Measurements from ENCODE around the gene ZFP36.

The ZFP36 gene

GRCh38 chr19:39415111-39416046 is 8.7 kb downstream of the ZFP36 start:
- no peak for DNase-seq (ENCODE audit: insufficient read length, low spot score)

DNA sequence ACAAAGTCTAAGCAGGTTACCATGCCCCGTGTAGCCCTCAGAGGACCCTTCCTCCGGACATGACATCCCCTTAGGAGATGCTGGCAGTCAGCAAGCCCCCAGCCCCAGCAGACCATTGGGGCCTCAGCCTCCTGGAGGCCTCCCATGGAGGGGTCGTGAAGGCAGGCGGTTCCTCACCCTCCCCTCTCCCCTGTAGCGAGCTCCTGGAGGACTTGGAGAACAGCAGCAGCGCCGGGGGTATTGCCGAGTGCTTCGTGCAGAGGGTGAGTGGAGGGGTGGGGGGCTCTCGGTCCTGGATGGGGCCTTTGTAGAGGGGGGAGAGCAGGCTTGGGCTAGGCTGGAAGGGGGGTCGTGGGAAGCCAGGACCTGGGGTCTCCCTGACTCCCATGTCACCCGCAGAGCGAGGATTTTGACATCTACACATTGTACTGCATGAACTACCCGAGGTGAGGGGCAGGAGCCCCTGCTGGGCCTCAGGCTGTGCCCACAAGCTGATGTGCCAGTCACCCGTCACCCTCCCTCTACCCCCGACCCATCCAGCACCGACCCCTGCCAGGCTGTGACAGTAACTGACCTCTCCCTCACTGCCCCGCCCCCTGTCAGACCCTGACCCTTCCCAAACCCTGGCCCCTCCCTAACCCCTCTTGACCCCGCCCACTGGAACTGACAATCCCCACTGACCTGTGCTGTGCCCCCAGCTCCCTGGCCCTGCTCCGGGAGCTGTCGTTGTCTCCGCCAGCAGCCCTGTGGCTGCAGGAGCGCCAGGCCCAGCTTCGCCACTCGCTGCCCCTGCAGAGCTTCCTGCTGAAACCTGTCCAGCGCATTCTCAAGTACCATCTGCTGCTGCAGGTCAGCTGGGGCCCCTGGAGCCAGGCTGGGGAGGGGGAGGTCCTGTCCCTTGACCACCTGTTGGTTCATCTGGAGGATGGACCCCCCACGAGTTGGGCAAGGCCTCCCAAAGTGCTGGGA is 9.8 kb downstream of the ZFP36 start:
- DNase-seq (ENCODE audit: insufficient read length, low spot score), result no peak

More at GRCh38 chr19:39415111-39416046, 8.7 kb downstream of the ZFP36 start:
- no peak for FAIRE-seq

GRCh38 chr19:39417463-39418181 is 11.0 kb downstream of the ZFP36 start:
- DNase-seq (ENCODE audit: insufficient read length, low spot score), result no peak
- no peak for FAIRE-seq

More for the DNA sequence above, 9.8 kb downstream of the ZFP36 start:
- FAIRE-seq, result no peak

- DNase-seq (ENCODE audit: insufficient read length, low spot score) (no peak), FAIRE-seq (no peak)
Observed at GRCh38 chr19:39419003-39419402, 12.4 kb downstream of the ZFP36 start.

DNA sequence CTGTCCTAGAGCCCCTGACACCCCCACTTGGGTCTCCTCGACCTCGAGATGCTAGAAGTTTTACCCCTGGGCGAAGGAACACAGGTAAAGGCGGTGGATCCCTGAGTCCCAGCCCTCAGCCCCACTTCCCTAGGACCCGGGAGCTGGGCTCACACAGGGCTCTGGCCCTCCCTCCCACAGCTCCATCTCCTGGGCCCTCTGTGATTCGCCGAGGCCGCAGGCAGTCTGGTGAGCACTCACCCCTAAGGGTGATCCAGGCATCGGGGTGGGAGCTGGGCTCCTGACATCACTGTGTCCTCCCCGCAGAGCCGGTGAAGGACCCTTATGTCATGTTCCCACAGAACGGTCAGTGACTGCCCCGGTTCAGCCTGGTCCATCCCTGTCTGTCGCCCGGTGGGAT is 14.1 kb downstream of the ZFP36 start:
- FAIRE-seq (no peak), DNase-seq (ENCODE audit: insufficient read length, low spot score) (no peak)

DNA sequence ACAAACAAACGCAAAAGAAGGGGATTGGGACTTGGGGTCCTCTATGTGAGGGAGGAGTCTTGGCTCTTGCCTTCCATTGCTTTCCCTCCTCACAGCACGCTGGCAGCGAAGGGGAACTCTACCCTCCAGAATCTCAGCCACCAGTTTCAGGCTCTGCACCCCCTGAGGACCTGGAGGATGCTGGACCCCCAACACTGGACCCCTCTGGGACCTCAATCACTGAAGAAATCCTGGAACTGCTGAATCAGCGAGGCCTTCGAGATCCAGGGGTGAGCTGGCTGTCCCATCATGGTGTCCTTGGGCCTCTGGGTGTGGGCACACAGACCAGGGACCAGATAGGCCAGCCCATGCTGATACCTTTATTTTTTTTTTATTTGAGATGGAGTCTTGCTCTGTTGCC is 15.4 kb downstream of the ZFP36 start:
- no peak for FAIRE-seq
- DNase-seq (ENCODE audit: insufficient read length, low spot score), result no peak

DNA sequence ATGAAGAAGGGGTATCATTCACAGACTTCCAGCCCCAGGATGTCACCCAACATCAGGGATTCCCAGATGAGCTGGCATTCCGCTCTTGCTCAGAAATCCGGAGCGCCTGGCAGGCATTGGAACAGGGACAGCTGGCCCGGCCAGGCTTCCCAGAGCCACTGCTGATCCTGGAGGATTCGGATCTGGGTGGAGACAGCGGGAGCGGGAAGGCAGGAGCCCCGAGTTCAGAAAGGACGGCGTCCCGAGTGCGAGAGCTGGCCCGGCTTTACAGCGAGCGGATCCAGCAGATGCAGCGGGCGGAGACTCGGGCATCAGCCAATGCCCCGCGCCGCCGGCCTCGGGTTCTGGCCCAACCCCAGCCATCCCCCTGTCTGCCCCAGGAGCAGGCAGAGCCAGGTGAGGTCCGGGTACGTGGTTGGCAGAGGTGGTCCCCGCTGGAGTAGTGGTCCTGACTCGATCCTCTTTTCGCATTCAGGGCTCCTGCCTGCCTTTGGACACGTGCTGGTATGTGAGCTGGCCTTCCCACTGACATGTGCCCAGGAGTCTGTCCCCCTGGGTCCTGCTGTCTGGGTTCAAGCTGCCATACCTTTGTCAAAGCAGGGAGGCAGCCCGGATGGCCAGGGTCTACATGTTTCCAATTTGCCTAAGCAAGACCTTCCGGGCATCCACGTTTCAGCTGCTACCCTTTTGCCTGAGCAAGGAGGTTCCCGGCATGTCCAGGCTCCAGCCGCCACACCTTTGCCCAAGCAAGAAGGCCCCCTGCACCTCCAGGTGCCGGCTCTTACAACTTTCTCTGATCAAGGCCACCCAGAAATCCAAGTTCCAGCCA is 16.8 kb downstream of the ZFP36 start:
- FAIRE-seq, result no peak
- no peak for DNase-seq (ENCODE audit: insufficient read length, low spot score)

GRCh38 chr19:39424934-39425333 is 18.3 kb downstream of the ZFP36 start:
- FAIRE-seq, result no peak
- DNase-seq (ENCODE audit: insufficient read length, low spot score), result no peak

DNA sequence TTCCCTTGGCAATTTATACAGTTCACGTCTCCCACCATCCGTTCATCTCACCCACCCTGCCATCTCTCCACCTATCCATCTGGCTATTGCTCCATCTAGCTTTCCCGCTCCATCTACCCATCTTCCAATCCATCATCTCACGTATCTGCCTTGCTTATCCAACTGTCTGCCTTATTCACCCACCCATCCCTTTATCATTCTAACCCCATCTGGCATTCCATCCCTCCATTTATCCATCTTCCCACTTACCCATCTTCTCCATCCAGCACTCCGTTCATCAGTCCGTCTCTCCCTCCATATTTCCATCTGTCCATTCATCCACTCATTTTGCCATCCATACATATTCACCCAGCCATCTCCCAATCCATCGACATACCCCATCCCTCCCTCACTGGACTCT is 19.1 kb downstream of the ZFP36 start:
- no peak for FAIRE-seq

DNA sequence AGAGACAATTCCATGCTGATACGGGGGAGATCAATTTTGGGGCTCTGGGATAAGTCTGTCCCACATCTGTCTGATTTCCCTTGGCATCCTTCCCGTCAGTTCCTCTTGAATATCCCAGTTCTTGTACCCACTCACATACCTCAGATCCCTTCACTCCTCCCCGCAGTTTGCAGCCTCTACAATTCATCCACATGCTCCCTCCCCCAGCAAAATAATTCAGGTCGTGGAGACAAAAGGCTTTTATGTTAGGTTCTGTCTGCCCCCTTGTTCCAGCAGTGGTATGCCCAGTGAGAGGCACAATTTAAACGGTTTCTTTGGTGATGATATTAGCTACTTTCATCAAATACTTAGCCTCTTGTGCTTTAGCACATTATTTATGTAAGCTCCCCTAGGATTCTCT is 19.5 kb downstream of the ZFP36 start:
- DNase-seq (ENCODE audit: insufficient read length, low spot score), result no peak

More for the DNA sequence above, 19.1 kb downstream of the ZFP36 start:
- no peak for DNase-seq (ENCODE audit: insufficient read length, low spot score)

DNA sequence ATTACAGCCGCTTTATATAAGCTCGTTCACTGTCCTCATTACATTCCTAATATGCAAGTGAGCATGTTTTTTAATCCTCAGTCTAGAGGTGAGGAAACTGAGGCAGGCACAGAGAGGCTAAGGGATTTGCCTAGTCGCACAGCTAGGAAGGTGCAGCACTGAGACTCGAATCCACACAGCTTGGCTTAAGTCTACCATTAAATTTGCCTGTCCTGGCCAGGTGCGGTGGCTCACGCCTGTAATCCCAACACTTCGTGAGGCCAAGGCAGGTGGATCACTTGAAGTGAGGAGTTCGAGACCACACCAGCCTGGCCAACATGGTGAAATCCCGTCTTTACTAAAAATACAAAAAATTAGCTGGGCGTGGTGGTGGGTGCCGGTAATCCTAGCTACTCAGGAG is 21.1 kb downstream of the ZFP36 start:
- no peak for DNase-seq (ENCODE audit: insufficient read length, low spot score)
- no peak for FAIRE-seq

More for the DNA sequence above, 19.5 kb downstream of the ZFP36 start:
- FAIRE-seq, result no peak

DNA sequence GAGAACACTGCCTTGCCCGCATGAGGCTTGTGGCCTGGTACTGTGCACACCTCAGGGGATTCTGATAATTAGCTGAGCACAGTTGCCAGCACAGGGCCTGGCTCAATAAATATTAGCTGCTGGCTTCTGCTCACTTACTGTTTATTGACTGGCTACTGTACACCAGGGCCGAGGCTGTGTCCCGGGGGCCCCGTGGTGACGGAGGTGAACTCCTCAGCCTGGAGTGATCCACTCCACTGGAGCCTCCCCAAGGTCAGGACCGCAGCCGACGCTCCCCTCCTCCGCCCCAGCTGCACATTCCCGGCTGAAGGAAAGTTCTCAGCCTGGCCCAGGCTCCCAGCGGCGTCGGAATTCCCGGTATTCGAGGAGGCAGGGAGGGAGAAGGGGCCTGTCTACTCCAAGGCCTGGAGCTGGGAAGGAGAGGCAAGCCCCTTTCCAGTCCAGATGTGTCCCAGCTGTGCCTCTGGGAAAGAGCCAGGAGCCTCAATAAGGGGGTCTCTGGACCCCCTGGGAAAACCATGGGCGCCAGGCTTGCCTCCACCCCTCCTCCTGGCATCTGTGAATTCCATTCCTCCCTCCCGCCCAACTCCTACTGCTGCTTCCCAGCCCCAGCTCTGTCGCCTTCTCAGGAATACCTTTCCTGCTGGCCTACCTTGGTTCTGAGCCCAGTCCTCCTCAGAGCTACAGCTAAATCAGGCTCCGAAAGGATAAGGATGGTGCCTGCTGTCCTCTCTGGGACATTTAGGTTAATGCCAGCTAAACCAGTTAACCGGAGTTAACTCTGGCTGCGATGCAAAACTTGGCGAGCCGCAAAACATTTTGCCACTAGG is 21.9 kb downstream of the ZFP36 start:
- FAIRE-seq (peak; percentile 72), DNase-seq (ENCODE audit: insufficient read length, low spot score) (peak; percentile 67)

DNA sequence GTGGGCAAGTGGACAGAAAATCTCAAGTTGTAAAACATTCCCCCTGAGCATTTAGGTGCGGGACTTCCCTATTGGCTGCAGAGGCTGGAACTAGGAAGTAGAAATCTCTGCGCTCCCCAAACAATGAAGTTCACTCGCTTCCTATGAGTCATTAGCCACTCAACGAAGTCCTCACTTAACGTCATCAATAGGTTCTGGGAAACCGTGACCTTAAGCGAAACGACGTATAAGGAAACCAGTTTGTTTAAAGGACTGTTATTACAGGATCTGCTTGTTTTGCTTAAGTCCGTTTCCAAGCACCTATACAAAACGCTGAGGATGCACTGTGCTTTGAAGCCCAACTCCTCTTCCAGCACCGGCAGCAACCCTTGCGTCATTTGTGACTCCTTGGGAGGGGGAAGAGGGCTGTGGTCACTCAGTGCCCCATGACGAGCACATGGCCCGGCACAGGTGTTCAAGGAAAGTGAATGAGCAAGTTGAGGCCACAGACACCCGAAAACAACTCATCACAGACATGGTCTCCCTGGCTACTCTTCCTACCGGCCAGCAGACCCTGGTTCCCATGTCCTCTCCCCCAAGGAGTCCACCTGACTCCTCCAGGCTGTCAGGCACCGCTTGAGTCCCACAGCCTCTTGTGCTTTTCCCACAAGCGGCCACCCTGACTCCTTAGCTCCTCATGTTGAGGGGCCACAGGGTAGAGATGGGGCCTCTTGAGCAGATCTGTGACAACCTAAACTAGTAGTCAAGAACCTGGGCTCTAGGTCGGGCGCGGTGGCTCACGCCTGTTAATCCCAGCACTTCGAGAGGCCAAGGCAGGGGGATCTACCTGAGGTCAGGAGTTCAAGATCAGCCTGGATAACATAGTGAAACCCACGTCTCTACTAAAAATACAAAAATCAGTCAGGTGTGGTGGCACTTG is 24.3 kb downstream of the ZFP36 start:
- DNase-seq (ENCODE audit: insufficient read length, low spot score) (peak; percentile 78), FAIRE-seq (no peak)

GRCh38 chr19:39432677-39433025 is 26.0 kb downstream of the ZFP36 start:
- FAIRE-seq (no peak), DNase-seq (ENCODE audit: insufficient read length, low spot score) (no peak)

DNA sequence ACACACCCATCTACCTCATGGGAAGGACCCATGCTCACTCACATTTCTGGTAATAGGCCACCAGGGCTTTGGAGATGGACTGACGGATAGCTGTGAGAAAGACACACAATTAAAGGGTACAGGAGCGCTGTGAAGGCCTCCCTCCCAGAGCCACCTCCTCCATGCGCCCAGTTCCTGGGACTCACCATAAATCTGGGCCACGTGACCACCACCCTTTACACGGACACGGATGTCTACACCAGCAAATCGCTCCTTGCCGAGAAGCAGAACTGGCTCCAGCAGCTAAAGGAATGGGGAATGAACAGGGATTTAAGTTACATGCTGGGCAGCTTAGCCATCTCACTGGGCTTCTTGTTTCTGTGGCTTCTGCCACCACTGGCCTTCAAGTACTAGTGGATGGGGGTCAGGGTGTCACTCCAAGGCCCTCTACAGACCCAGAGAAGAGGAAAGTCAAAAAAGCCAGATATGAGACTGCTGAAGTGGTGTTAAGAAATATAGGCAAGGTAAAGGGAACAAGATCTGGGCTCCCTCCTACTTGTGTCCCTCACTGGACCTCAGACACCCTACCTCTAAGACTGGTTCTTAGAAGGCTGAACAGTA is 26.9 kb downstream of the ZFP36 start:
- FAIRE-seq (no peak), DNase-seq (ENCODE audit: insufficient read length, low spot score) (no peak)

DNA sequence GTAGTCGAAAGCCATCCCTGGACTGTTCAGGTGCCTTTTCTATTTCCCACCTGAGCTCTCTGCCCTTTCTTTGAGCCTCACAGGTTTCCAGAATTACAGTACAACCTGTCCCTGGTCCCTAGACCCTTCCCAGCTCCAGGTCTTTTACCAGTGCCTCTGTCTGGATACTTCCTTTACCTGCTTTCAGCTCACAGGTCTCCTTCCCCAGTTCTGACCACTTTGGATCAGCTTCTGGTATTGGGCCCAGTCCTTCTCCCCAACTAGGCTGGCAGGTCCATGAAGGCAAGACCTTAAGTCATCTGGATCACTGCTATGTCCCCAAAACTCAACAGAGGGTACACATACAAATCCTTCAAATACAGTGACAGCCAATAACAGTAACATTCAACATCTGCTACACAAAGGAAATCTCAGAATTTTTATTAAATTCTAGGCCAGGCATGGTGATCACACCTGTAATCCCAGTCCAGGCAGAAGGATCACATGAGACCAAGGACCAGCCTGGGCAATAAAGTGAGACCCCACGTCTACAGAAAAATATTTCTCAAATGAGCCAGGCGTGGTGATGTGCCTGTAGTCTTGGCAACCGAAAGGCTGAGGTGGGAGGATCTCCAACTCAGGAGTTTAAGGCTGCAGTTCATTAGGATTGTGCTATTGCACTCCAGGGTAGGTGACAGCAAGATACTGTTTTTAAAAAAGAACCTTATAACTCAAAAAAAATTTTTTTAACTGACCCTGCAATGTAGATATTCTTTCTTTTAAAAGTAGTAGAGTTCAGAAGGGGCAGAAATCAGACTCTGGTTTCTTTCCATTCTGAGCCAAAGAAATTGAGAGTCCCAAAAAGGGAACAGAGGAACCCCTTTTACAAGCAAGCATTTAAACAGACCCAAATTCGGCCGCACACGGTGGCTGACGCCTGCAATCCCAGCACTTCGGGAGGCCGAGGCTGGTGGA is 27.8 kb downstream of the ZFP36 start:
- FAIRE-seq (no peak), DNase-seq (ENCODE audit: insufficient read length, low spot score) (no peak)
